ENCODE data around the gene NCOR1. TPM values are rescaled to one million over a fixed set of nuclear protein-coding genes. Genes with fewer than 3 reads are reported as not detected.

Gene NCOR1
- total RNA-seq, 2 experiments from 2014 or later = 118 TPM

GRCh38 chr17:16040710-16041251 is 174.6 kb downstream of the NCOR1 start:
- Mint-ChIP-seq H3K36me3 (ENCODE audit: low read depth) (peaks cover 95% of the 10 kb centered on the region), H3K9me3 (no peaks in the 10 kb centered on the region), H3K4me1 (ENCODE audit: low read depth) (peaks cover 6% of the 10 kb centered on the region), H3K4me3 (no peak overlapping the region), H3K27ac (no peak overlapping the region), H3K27me3 (no peaks in the 10 kb centered on the region)
- DNase-seq (no peak), ATAC-seq (ENCODE audit: poor library complexity) (no peak)
- no peaks in the 10 kb centered on the region for H3K27me3 ChIP-seq (ENCODE audit: control insufficient read depth in 1 of 2, insufficient read depth in 2 of 2, low read length in 2 of 2)
- H3K9me3 ChIP-seq (ENCODE audit: control insufficient read depth in 1 of 2, insufficient read depth in 1 of 2, low read length in 2 of 2) = no peaks in the 10 kb centered on the region
- POLR2A ChIA-PET = interaction anchor here (0.7 kb wide), 1 partner anchor 12 kb away, joined by 4 read pairs; no protein-coding TSS in a partner anchor
- peaks cover 85% of the 10 kb centered on the region for H3K36me3 ChIP-seq (ENCODE audit: insufficient read depth, low read length)
- intact Hi-C loops (cut with DNase I, micrococcal nuclease) = no loop called here
- H3K4me3 ChIP-seq (ENCODE audit: low read length) = no peak overlapping the region
- no peaks in the 10 kb centered on the region for H3K4me1 ChIP-seq (ENCODE audit: insufficient read depth, low read length)
- no peak for TF ChIP-seq CTCF (IDR thresholded peaks at IDR 0.05)
- CTCF ChIA-PET = no interaction called here
- H3K27ac ChIP-seq (ENCODE audit: low read depth in 1 of 2, low read length in 2 of 2) = no peak overlapping the region

GRCh38 chr17:16037636-16038035 is 177.7 kb downstream of the NCOR1 start:
- ChIA-PET POLR2A (interaction anchor here (0.7 kb wide), 1 partner anchor 32 kb away, joined by 4 read pairs; no protein-coding TSS in a partner anchor), CTCF (interaction anchor here (1.8 kb wide), 1 partner anchor 12 kb away, joined by 4 read pairs; no protein-coding TSS in a partner anchor)
- ATAC-seq (ENCODE audit: poor library complexity) (no peak), DNase-seq (no peak)
- Histone ChIP-seq H3K36me3 (ENCODE audit: insufficient read depth, low read length) (peaks cover 87% of the 10 kb centered on the region), H3K4me3 (ENCODE audit: low read length) (no peak overlapping the region), H3K27ac (ENCODE audit: low read depth in 1 of 2, low read length in 2 of 2) (no peak overlapping the region), H3K27me3 (ENCODE audit: control insufficient read depth in 1 of 2, insufficient read depth in 2 of 2, low read length in 2 of 2) (no peaks in the 10 kb centered on the region), H3K4me1 (ENCODE audit: insufficient read depth, low read length) (no peaks in the 10 kb centered on the region), H3K9me3 (ENCODE audit: control insufficient read depth in 1 of 2, insufficient read depth in 1 of 2, low read length in 2 of 2) (no peaks in the 10 kb centered on the region)
- Mint-ChIP-seq H3K4me1 (ENCODE audit: low read depth) (peaks cover 6% of the 10 kb centered on the region), H3K27ac (peak overlapping the region; percentile 12), H3K9me3 (no peaks in the 10 kb centered on the region), H3K4me3 (no peak overlapping the region), H3K27me3 (no peaks in the 10 kb centered on the region), H3K36me3 (ENCODE audit: low read depth) (peaks cover 97% of the 10 kb centered on the region)
- intact Hi-C loops (cut with DNase I, micrococcal nuclease) = loop anchor here in 1 of 2 experiments (1.0 kb wide), 1 partner anchor 11 kb away; no protein-coding TSS in a partner anchor
- TF ChIP-seq CTCF (IDR thresholded peaks at IDR 0.05) = no peak

GRCh38 chr17:16036261-16036660 is 179.1 kb downstream of the NCOR1 start:
- H3K4me3 Mint-ChIP-seq = no peak overlapping the region
- no peak for TF ChIP-seq CTCF (IDR thresholded peaks at IDR 0.05)
- H3K27me3 Mint-ChIP-seq = no peaks in the 10 kb centered on the region
- Histone ChIP-seq H3K36me3 (ENCODE audit: insufficient read depth, low read length) (peaks cover 91% of the 10 kb centered on the region), H3K4me1 (ENCODE audit: insufficient read depth, low read length) (no peaks in the 10 kb centered on the region), H3K9me3 (ENCODE audit: control insufficient read depth in 1 of 2, insufficient read depth in 1 of 2, low read length in 2 of 2) (no peaks in the 10 kb centered on the region), H3K4me3 (ENCODE audit: low read length) (no peak overlapping the region), H3K27ac (ENCODE audit: low read depth in 1 of 2, low read length in 2 of 2) (no peak overlapping the region), H3K27me3 (ENCODE audit: control insufficient read depth in 1 of 2, insufficient read depth in 2 of 2, low read length in 2 of 2) (no peaks in the 10 kb centered on the region)
- DNase-seq (no peak), ATAC-seq (ENCODE audit: poor library complexity) (no peak)
- ChIA-PET POLR2A (interaction anchor here (1.2 kb wide), 1 partner anchor 10 kb away, joined by 3 read pairs; no protein-coding TSS in a partner anchor), CTCF (interaction anchor here (1.8 kb wide), 1 partner anchor 11 kb away, joined by 4 read pairs; no protein-coding TSS in a partner anchor)
- peaks cover 6% of the 10 kb centered on the region for H3K4me1 Mint-ChIP-seq (ENCODE audit: low read depth)
- no peaks in the 10 kb centered on the region for H3K9me3 Mint-ChIP-seq
- intact Hi-C loops (cut with DNase I, micrococcal nuclease) = no loop called here
- H3K27ac Mint-ChIP-seq = peak overlapping the region; percentile 12
- H3K36me3 Mint-ChIP-seq (ENCODE audit: low read depth) = peaks cover 100% of the 10 kb centered on the region
